ENCODE results near the gene CACNA1E.

Gene CACNA1E

GRCh38 chr1:181485287-181486097 is 2.2 kb downstream of the CACNA1E start:
- H3F3A ChIP-seq (ENCODE audit: insufficient read depth), result no peaks in the 10 kb centered on the region
- H3K4me3 ChIP-seq (ENCODE audit: insufficient read depth, low read length, poor library complexity, severe bottlenecking), result no peak overlapping the region

GRCh38 chr1:181486098-181486420 is 2.7 kb downstream of the CACNA1E start:
- no peaks in the 10 kb centered on the region for H3F3A ChIP-seq (ENCODE audit: insufficient read depth)
- H2AFZ ChIP-seq (ENCODE audit: low read depth, low read length, severe bottlenecking), result no peak overlapping the region
- H3K27me3 ChIP-seq (ENCODE audit: low read length), result no peaks in the 10 kb centered on the region
- H3K79me2 ChIP-seq (ENCODE audit: insufficient read depth, low read length), result no peaks in the 10 kb centered on the region
- no peak overlapping the region for H3K27ac ChIP-seq (ENCODE audit: low read depth, low read length)
- H3K36me3 ChIP-seq (ENCODE audit: low read length), result no peaks in the 10 kb centered on the region
- H3K4me2 ChIP-seq (ENCODE audit: low read depth, low read length, poor library complexity, severe bottlenecking), result no peak overlapping the region
- H3K9me2 ChIP-seq (replicated peaks; ENCODE audit: insufficient read depth, low read length), result no peaks in the 10 kb centered on the region
- no peaks in the 10 kb centered on the region for H4K20me1 ChIP-seq (ENCODE audit: low read depth, low read length)
- no peak overlapping the region for H3K9ac ChIP-seq (ENCODE audit: low read length)
- H3K9me3 ChIP-seq (ENCODE audit: insufficient read depth, low read length), result no peaks in the 10 kb centered on the region
- TF ChIP-seq EZH2phosphoT487 (conservative IDR thresholded peaks at IDR 0.05; ENCODE audit: low read length) (no peak), CTCF (IDR thresholded peaks at IDR 0.05; ENCODE audit: insufficient read depth, low read length, poor library complexity, severe bottlenecking) (no peak)
- no peak overlapping the region for H3K4me3 ChIP-seq (ENCODE audit: insufficient read depth, low read length, poor library complexity, severe bottlenecking)

More at GRCh38 chr1:181485287-181486097, 2.2 kb downstream of the CACNA1E start:
- no peak overlapping the region for H2AFZ ChIP-seq (ENCODE audit: low read depth, low read length, severe bottlenecking)
- no peaks in the 10 kb centered on the region for H4K20me1 ChIP-seq (ENCODE audit: low read depth, low read length)
- H3K36me3 ChIP-seq (ENCODE audit: low read length), result no peaks in the 10 kb centered on the region
- TF ChIP-seq EZH2phosphoT487 (conservative IDR thresholded peaks at IDR 0.05; ENCODE audit: low read length), result no peak
- TF ChIP-seq CTCF (IDR thresholded peaks at IDR 0.05; ENCODE audit: insufficient read depth, low read length, poor library complexity, severe bottlenecking), result no peak
- no peaks in the 10 kb centered on the region for H3K9me2 ChIP-seq (replicated peaks; ENCODE audit: insufficient read depth, low read length)
- H3K27me3 ChIP-seq (ENCODE audit: low read length), result no peaks in the 10 kb centered on the region
- no peaks in the 10 kb centered on the region for H3K79me2 ChIP-seq (ENCODE audit: insufficient read depth, low read length)
- no peak overlapping the region for H3K27ac ChIP-seq (ENCODE audit: low read depth, low read length)
- no peak overlapping the region for H3K9ac ChIP-seq (ENCODE audit: low read length)
- H3K4me2 ChIP-seq (ENCODE audit: low read depth, low read length, poor library complexity, severe bottlenecking), result no peak overlapping the region
- no peaks in the 10 kb centered on the region for H3K9me3 ChIP-seq (ENCODE audit: insufficient read depth, low read length)

- Histone ChIP-seq H3K27me3 (ENCODE audit: low read length) (no peaks in the 10 kb centered on the region), H3K79me2 (ENCODE audit: insufficient read depth, low read length) (no peaks in the 10 kb centered on the region), H4K20me1 (ENCODE audit: low read depth, low read length) (no peaks in the 10 kb centered on the region), H3K36me3 (ENCODE audit: low read length) (no peaks in the 10 kb centered on the region), H3K4me3 (ENCODE audit: insufficient read depth, low read length, poor library complexity, severe bottlenecking) (no peak overlapping the region), H3K9ac (ENCODE audit: low read length) (no peak overlapping the region), H3K9me2 (replicated peaks; ENCODE audit: insufficient read depth, low read length) (no peaks in the 10 kb centered on the region), H3K9me3 (ENCODE audit: insufficient read depth, low read length) (no peaks in the 10 kb centered on the region), H3K4me2 (ENCODE audit: low read depth, low read length, poor library complexity, severe bottlenecking) (no peak overlapping the region), H3F3A (ENCODE audit: insufficient read depth) (no peaks in the 10 kb centered on the region), H3K27ac (ENCODE audit: low read depth, low read length) (no peak overlapping the region), H2AFZ (ENCODE audit: low read depth, low read length, severe bottlenecking) (no peak overlapping the region)
- TF ChIP-seq CTCF (IDR thresholded peaks at IDR 0.05; ENCODE audit: insufficient read depth, low read length, poor library complexity, severe bottlenecking) (no peak), EZH2phosphoT487 (conservative IDR thresholded peaks at IDR 0.05; ENCODE audit: low read length) (no peak)
Measured at GRCh38 chr1:181488866-181489265, 5.5 kb downstream of the CACNA1E start.

Data from SU-DHL-6 (cell line).